ENCODE results near the gene FAM156A.

- no peak for TF ChIP-seq CTCF (IDR thresholded peaks at IDR 0.05; ENCODE audit: insufficient read depth, low read length)
- no peak for TF ChIP-seq POLR2AphosphoS5 (IDR thresholded peaks at IDR 0.05; ENCODE audit: low read depth)
- no peak for TF ChIP-seq GABPA (IDR thresholded peaks at IDR 0.05; ENCODE audit: low read depth)
Observed at GRCh38 chrX:52990848-52991247, 32.5 kb upstream of the FAM156A start.

Measured in HL-60 (cell line).